ENCODE results near the gene GOLGA6L25. TPM values are rescaled to one million over a fixed set of nuclear protein-coding genes. Genes with fewer than 3 reads are reported as not detected.
"Not testable (repeated sequence)": the region's sequence is repeated elsewhere in the genome, so short reads cannot be mapped to it uniquely, and the experiment has no call there.

The GOLGA6L25 gene, protein sequence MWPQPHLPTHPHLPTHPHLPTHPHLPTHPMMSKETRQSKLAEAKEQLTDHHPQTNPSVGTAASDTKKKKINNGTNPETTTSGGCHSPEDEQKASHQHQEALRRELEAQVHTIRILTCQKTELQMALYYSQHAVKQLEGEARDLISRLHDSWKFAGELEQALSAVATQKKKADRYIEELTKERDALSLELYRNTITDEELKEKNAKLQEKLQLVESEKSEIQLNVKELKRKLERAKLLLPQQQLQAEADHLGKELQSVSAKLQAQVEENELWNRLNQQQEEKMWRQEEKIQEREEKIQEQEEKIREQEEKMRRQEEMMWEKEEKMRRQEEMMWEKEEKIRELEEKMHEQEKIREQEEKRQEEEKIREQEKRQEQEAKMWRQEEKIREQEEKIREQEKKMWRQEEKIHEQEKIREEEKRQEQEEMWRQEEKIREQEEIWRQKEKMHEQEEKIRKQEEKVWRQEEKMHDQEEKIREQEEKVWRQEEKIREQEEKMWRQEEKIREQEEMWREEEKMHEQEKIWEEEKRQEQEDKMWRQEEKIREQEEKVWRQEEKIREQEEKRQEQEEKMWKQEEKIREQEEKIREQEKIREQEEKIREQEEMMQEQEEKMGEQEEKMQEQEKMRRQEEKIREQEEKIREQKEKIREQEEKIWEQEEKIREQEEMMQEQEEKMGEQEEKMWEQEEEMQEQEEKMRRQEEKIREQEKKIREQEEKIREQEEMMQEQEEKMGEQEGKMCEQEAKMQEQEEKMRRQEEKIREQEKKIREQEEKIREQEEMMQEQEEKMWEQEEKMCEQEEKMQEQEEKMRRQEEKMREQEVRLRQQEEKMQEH
- polyA plus RNA-seq (2013, experiment 1 of 2), result not detected
- polyA plus RNA-seq (2013, experiment 2 of 2), result not detected

DNA sequence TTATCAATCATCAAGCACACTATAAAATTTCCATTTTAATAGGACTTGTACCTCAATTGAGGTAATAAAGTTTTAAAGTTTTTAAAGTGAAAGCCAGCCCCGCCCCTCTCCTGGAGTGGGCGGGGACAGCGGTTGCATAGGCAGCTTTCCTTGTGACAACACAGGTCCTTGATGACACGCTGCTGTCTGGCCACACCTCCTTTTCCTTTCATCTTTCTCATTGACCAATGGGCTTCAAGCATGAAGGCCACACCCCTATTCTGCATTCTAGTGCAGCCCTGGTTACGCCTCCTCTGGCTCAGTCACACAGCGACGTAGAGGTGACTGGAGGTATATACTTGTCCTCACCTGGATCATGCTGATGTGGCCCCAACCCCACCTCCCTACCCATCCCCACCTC, at the start of gene GOLGA6L25:
TSS of gene GOLGA6L25 (plus strand) at position 301 of the 400 bp plus-strand sequence. CDS start at position 362, 61 bp downstream.
- not testable (repeated sequence) for H3K18ac ChIP-seq (ENCODE audit: low read depth in 1 of 2, low read length in 2 of 2); H4K91ac ChIP-seq (ENCODE audit: low read length); H2BK5ac ChIP-seq (ENCODE audit: low read depth, low read length, poor library complexity, severe bottlenecking); H2BK15ac ChIP-seq (ENCODE audit: low read depth, poor library complexity, severe bottlenecking); H2AFZ ChIP-seq (ENCODE audit: low read depth, low read length); H3K9me3 ChIP-seq (ENCODE audit: control insufficient read depth, low read length); H3K79me1 ChIP-seq (replicated peaks; ENCODE audit: low read length, poor library complexity, severe bottlenecking); H3K27me3 ChIP-seq (ENCODE audit: control insufficient read depth in 1 of 2, insufficient read depth in 1 of 2, low read length in 2 of 2); H3K23ac ChIP-seq (ENCODE audit: low read length in 2 of 2); H2BK120ac ChIP-seq (ENCODE audit: low read depth, low read length); H3K4me3 ChIP-seq (ENCODE audit: insufficient read depth in 1 of 2, low read depth in 1 of 2, low read length in 2 of 2); H2AK5ac ChIP-seq (ENCODE audit: low read length, severe bottlenecking); H3K27ac ChIP-seq (ENCODE audit: low read length, poor library complexity, severe bottlenecking); H3K36me3 ChIP-seq (ENCODE audit: control insufficient read depth in 1 of 2, insufficient read depth in 2 of 2, low read depth in 1 of 2, low read length in 2 of 2); H3K4me2 ChIP-seq (ENCODE audit: low read length, poor library complexity, severe bottlenecking); H2BK12ac ChIP-seq (ENCODE audit: low read length in 2 of 2); H3K14ac ChIP-seq (ENCODE audit: low read length in 2 of 2); H3K4ac ChIP-seq (ENCODE audit: low read depth in 1 of 2, low read length in 2 of 2); H3K4me1 ChIP-seq (ENCODE audit: control insufficient read depth, insufficient read depth, low read depth, low read length); DNase-seq; H3K9ac ChIP-seq (ENCODE audit: low read length); H4K8ac ChIP-seq (ENCODE audit: low read length)
- WGBS, result no CpG with 5 or more reads among the region's 7 CpGs

DNA sequence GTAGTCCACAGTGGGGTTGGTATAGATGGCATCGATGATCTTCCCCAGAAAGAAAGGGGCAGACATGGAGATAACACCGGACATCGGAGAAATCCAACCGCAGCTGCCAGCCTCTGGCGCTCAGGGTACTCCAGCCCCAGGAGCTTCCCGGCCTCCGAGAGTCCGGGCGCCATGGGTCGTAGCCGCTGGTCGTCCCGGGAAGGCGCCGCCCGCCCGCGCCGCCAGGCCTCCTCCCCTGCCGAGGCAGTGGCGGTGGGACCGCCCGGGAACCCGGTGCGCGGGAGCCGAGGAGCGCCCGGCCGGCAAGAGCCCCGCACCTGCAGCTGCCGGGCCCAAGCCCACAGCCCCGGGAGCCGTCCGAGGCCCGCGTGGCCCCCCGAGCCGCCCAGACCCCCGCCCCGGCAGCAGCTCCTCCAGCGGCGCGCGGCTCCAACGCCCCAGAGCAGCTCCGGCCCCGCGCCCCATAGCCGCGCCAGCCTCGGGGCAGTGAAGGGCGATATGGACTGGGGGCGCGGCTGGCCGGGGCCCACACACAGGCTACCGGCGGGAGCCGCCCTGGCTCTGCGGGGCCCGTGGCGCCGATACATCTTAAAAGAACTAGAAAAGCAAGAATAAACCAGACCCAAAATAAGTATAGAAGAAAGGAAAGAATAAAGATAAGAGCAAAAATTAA, 45.0 kb upstream of the GOLGA6L25 start:
- not testable (repeated sequence) for H2BK15ac ChIP-seq (ENCODE audit: low read depth, poor library complexity, severe bottlenecking); H3K4me1 ChIP-seq (ENCODE audit: control insufficient read depth, insufficient read depth, low read depth, low read length); H3K27me3 ChIP-seq (ENCODE audit: control insufficient read depth in 1 of 2, insufficient read depth in 1 of 2, low read length in 2 of 2); H3K36me3 ChIP-seq (ENCODE audit: control insufficient read depth in 1 of 2, insufficient read depth in 2 of 2, low read depth in 1 of 2, low read length in 2 of 2); H2BK120ac ChIP-seq (ENCODE audit: low read depth, low read length); H4K91ac ChIP-seq (ENCODE audit: low read length); H2BK5ac ChIP-seq (ENCODE audit: low read depth, low read length, poor library complexity, severe bottlenecking); H3K9ac ChIP-seq (ENCODE audit: low read length); H3K4me3 ChIP-seq (ENCODE audit: insufficient read depth in 1 of 2, low read depth in 1 of 2, low read length in 2 of 2); DNase-seq; H2AK5ac ChIP-seq (ENCODE audit: low read length, severe bottlenecking); H3K79me1 ChIP-seq (replicated peaks; ENCODE audit: low read length, poor library complexity, severe bottlenecking); H3K4ac ChIP-seq (ENCODE audit: low read depth in 1 of 2, low read length in 2 of 2); H2AFZ ChIP-seq (ENCODE audit: low read depth, low read length); H3K4me2 ChIP-seq (ENCODE audit: low read length, poor library complexity, severe bottlenecking); H3K14ac ChIP-seq (ENCODE audit: low read length in 2 of 2); H3K9me3 ChIP-seq (ENCODE audit: control insufficient read depth, low read length); H3K18ac ChIP-seq (ENCODE audit: low read depth in 1 of 2, low read length in 2 of 2); H2BK12ac ChIP-seq (ENCODE audit: low read length in 2 of 2); H3K23ac ChIP-seq (ENCODE audit: low read length in 2 of 2); H3K27ac ChIP-seq (ENCODE audit: low read length, poor library complexity, severe bottlenecking); H4K8ac ChIP-seq (ENCODE audit: low read length)
- WGBS, result no CpG with 5 or more reads among the region's 63 CpGs

DNA sequence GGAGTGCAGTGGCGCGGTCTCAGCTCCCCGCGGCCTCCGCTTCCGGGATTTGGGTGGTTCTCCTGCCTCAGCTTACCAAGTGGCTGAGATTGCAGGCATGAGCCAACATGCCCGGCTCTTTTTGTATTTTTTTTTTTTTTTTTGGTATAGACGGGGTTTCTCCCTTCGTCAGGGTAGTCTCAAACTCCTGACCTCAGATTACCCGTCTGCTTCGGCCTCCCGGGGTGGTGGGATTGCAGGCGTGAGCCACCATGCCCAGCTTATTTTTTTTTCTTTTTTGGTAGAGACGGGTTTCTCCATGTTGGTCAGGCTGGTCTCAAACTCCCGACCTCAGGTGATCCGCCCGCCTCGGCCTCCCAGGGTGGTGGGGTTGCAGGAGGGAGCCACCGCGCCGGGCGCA, 39.2 kb upstream of the GOLGA6L25 start:
- not testable (repeated sequence) for H3K27me3 ChIP-seq (ENCODE audit: control insufficient read depth in 1 of 2, insufficient read depth in 1 of 2, low read length in 2 of 2)

DNA sequence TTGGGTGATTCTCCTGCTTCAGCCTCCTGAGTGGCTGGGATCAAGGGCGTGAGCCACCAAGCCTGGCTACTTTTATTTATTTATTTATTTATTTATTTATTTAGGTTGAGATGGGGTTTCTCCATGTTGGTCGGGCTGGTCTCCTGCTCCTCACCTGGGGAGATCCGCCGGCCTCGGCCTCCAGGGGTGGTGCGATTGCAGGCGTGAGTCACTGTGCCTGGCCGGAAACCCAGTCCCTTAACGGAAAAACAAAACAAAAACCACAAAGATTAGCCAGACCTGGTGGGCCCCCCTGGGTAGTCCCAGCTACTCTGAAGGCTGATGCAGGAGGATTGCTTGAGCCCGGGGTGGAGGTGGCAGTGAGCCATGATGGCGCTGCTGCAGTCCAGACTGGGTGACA, 38.2 kb upstream of the GOLGA6L25 start:
- not testable (repeated sequence) for H3K4me1 ChIP-seq (ENCODE audit: control insufficient read depth, insufficient read depth, low read depth, low read length); H3K36me3 ChIP-seq (ENCODE audit: control insufficient read depth in 1 of 2, insufficient read depth in 2 of 2, low read depth in 1 of 2, low read length in 2 of 2); H3K9me3 ChIP-seq (ENCODE audit: control insufficient read depth, low read length); H3K4me2 ChIP-seq (ENCODE audit: low read length, poor library complexity, severe bottlenecking); H2AFZ ChIP-seq (ENCODE audit: low read depth, low read length); H3K9ac ChIP-seq (ENCODE audit: low read length); H3K79me1 ChIP-seq (replicated peaks; ENCODE audit: low read length, poor library complexity, severe bottlenecking); H3K4me3 ChIP-seq (ENCODE audit: insufficient read depth in 1 of 2, low read depth in 1 of 2, low read length in 2 of 2); H2BK120ac ChIP-seq (ENCODE audit: low read depth, low read length); H3K27ac ChIP-seq (ENCODE audit: low read length, poor library complexity, severe bottlenecking); H2BK15ac ChIP-seq (ENCODE audit: low read depth, poor library complexity, severe bottlenecking); H4K91ac ChIP-seq (ENCODE audit: low read length); H4K8ac ChIP-seq (ENCODE audit: low read length); H2BK12ac ChIP-seq (ENCODE audit: low read length in 2 of 2); H3K23ac ChIP-seq (ENCODE audit: low read length in 2 of 2); H3K14ac ChIP-seq (ENCODE audit: low read length in 2 of 2); H3K18ac ChIP-seq (ENCODE audit: low read depth in 1 of 2, low read length in 2 of 2); DNase-seq; H2BK5ac ChIP-seq (ENCODE audit: low read depth, low read length, poor library complexity, severe bottlenecking); H3K4ac ChIP-seq (ENCODE audit: low read depth in 1 of 2, low read length in 2 of 2); H3K27me3 ChIP-seq (ENCODE audit: control insufficient read depth in 1 of 2, insufficient read depth in 1 of 2, low read length in 2 of 2); H2AK5ac ChIP-seq (ENCODE audit: low read length, severe bottlenecking)
- no CpG with 5 or more reads among the region's 11 CpGs for WGBS

More for the DNA sequence above, 39.2 kb upstream of the GOLGA6L25 start:
- not testable (repeated sequence) for H2BK5ac ChIP-seq (ENCODE audit: low read depth, low read length, poor library complexity, severe bottlenecking); H3K14ac ChIP-seq (ENCODE audit: low read length in 2 of 2); H3K4ac ChIP-seq (ENCODE audit: low read depth in 1 of 2, low read length in 2 of 2); H4K8ac ChIP-seq (ENCODE audit: low read length); H2AK5ac ChIP-seq (ENCODE audit: low read length, severe bottlenecking); H3K4me3 ChIP-seq (ENCODE audit: insufficient read depth in 1 of 2, low read depth in 1 of 2, low read length in 2 of 2); H3K18ac ChIP-seq (ENCODE audit: low read depth in 1 of 2, low read length in 2 of 2); H3K79me1 ChIP-seq (replicated peaks; ENCODE audit: low read length, poor library complexity, severe bottlenecking); H2BK120ac ChIP-seq (ENCODE audit: low read depth, low read length); H3K23ac ChIP-seq (ENCODE audit: low read length in 2 of 2); H2BK12ac ChIP-seq (ENCODE audit: low read length in 2 of 2); H3K4me2 ChIP-seq (ENCODE audit: low read length, poor library complexity, severe bottlenecking); H4K91ac ChIP-seq (ENCODE audit: low read length); H2BK15ac ChIP-seq (ENCODE audit: low read depth, poor library complexity, severe bottlenecking); H3K4me1 ChIP-seq (ENCODE audit: control insufficient read depth, insufficient read depth, low read depth, low read length); DNase-seq; H3K9ac ChIP-seq (ENCODE audit: low read length); H2AFZ ChIP-seq (ENCODE audit: low read depth, low read length); H3K27ac ChIP-seq (ENCODE audit: low read length, poor library complexity, severe bottlenecking); H3K36me3 ChIP-seq (ENCODE audit: control insufficient read depth in 1 of 2, insufficient read depth in 2 of 2, low read depth in 1 of 2, low read length in 2 of 2); H3K9me3 ChIP-seq (ENCODE audit: control insufficient read depth, low read length)
- no CpG with 5 or more reads among the region's 22 CpGs for WGBS

Measured in mesenchymal stem cell (in vitro differentiated cells and primary cell).